CD14-positive monocyte (primary cell): Measurements from ENCODE around the gene STK32B. TPM values are rescaled to one million over a fixed set of nuclear protein-coding genes. Genes with fewer than 3 reads are reported as not detected.

Experiments used
- DNase-seq, 3 donors: peaks; one replicate each; pipeline ENCODE4 v3.0.0-alpha.2; 2011 to 2022
- H2AFZ ChIP-seq: 2 replicates; pipeline ENCODE4 v1.6.0; 2012; ENCODE audit warnings: mild to moderate bottlenecking, low read depth, low read length, inconsistent platforms; ENCODE audit not compliant: insufficient read depth, poor library complexity, severe bottlenecking
- H3K27ac ChIP-seq, 2 donors: 1 replicate in 1 of 2; 2 replicates in 1 of 2; pipeline ENCODE4 v1.5.1; 2012 to 2013; ENCODE audit warnings: low read length in 2 of 2, control low read depth in 1 of 2, inconsistent platforms in 1 of 2, low read depth in 1 of 2, mild to moderate bottlenecking in 1 of 2
- H3K27me3 ChIP-seq, 2 donors: one replicate each; pipeline versions ENCODE4 v1.6.0 to v1.6.1; 2011 to 2013; ENCODE audit warnings: low read length in 2 of 2; ENCODE audit not compliant: control insufficient read depth in 2 of 2, insufficient read depth in 2 of 2
- H3K36me3 ChIP-seq, 2 donors: replicated peaks in 1 of 2; 1 replicate in 1 of 2; 2 replicates in 1 of 2; pipeline versions ENCODE4 v1.5.1 to v1.6.1; 2012 to 2013; ENCODE audit warnings: low read length in 2 of 2, control low read depth in 1 of 2, inconsistent platforms in 1 of 2, mild to moderate bottlenecking in 1 of 2; ENCODE audit not compliant: insufficient read depth in 2 of 2, control insufficient read depth in 1 of 2
- H3K4me1 ChIP-seq, 2 donors: 1 replicate in 1 of 2; 2 replicates in 1 of 2; pipeline versions ENCODE4 v1.5.1 to v1.6.1; 2012 to 2013; ENCODE audit warnings: low read length in 2 of 2, control low read depth in 1 of 2, inconsistent platforms in 1 of 2, mild to moderate bottlenecking in 1 of 2, moderate library complexity in 1 of 2; ENCODE audit not compliant: insufficient read depth in 2 of 2, control insufficient read depth in 1 of 2
- H3K4me2 ChIP-seq: replicated peaks from 2 replicates; pipeline ENCODE3; 2012; ENCODE audit warnings: low read length, moderate library complexity, mild to moderate bottlenecking; ENCODE audit not compliant: poor library complexity, severe bottlenecking; ENCODE audit errors: extremely low read depth
- H3K4me3 ChIP-seq, 3 experiments: fragments of 200-600 bp in 1 of 3; sonication (generic) in 1 of 3; replicated peaks in 1 of 3; 1 replicate in 2 of 3; 2 replicates in 1 of 3; pipeline ENCODE4 v1.5.1; 2011 to 2013; ENCODE audit warnings: low read length in 3 of 3, mild to moderate bottlenecking in 3 of 3, control low read depth in 2 of 3, low read depth in 2 of 3, inconsistent platforms in 1 of 3, moderate library complexity in 1 of 3
- H3K79me2 ChIP-seq: 2 replicates; pipeline ENCODE4 v1.6.0; 2012; ENCODE audit warnings: mild to moderate bottlenecking, control low read depth, inconsistent platforms, low read length, moderate library complexity; ENCODE audit not compliant: insufficient read depth
- H3K9ac ChIP-seq: 2 replicates; pipeline ENCODE4 v1.6.0; 2017; ENCODE audit warnings: low read length, mild to moderate bottlenecking; ENCODE audit not compliant: insufficient read depth, poor library complexity, severe bottlenecking
- H3K9me3 ChIP-seq, 2 donors: replicated peaks in 1 of 2; 1 replicate in 1 of 2; 2 replicates in 1 of 2; pipeline versions ENCODE4 v1.5.1 to v1.6.1; 2012 to 2013; ENCODE audit warnings: low read length in 2 of 2, control low read depth in 1 of 2; ENCODE audit not compliant: control insufficient read depth in 1 of 2, insufficient read depth in 1 of 2
- H4K20me1 ChIP-seq: 2 replicates; pipeline ENCODE4 v1.6.0; 2012; ENCODE audit warnings: mild to moderate bottlenecking, low read length, control low read depth, moderate library complexity; ENCODE audit not compliant: insufficient read depth
- H3K27ac Mint-ChIP-seq, 7 donors: one replicate each; pipeline ENCODE4 v1.8.0; 2020; ENCODE audit warnings: mild to moderate bottlenecking in 7 of 7, mixed read lengths in 7 of 7, moderate library complexity in 6 of 7, inconsistent platforms in 2 of 7
- H3K27me3 Mint-ChIP-seq, 3 donors: one replicate each; pipeline ENCODE4 v1.8.0; 2021 to 2022; ENCODE audit warnings: low read depth in 3 of 3, mild to moderate bottlenecking in 3 of 3, mixed read lengths in 3 of 3, moderate library complexity in 3 of 3, inconsistent platforms in 1 of 3
- H3K36me3 Mint-ChIP-seq, 2 donors: one replicate each; pipeline ENCODE4 v1.8.0; 2020; ENCODE audit warnings: mixed read lengths in 2 of 2, inconsistent platforms in 1 of 2, mild to moderate bottlenecking in 1 of 2
- H3K4me1 Mint-ChIP-seq: one replicate; pipeline ENCODE4 v1.8.0; 2020; ENCODE audit warnings: mild to moderate bottlenecking, mixed read lengths
- H3K4me3 Mint-ChIP-seq, 2 donors: one replicate each; pipeline ENCODE4 v1.8.0; 2020; ENCODE audit warnings: mild to moderate bottlenecking in 2 of 2, mixed read lengths in 2 of 2, moderate library complexity in 1 of 2
- H3K9me3 Mint-ChIP-seq, 7 donors: one replicate each; pipeline ENCODE4 v1.8.0; 2020 to 2022; ENCODE audit warnings: mixed read lengths in 7 of 7, mild to moderate bottlenecking in 6 of 7, moderate library complexity in 6 of 7, inconsistent platforms in 2 of 7
- WGBS: methylation state at CpG from one replicate; pipeline ENCODE4 v1.1.5; 2013; ENCODE audit warnings: missing lambda C conversion rate; ENCODE audit not compliant: insufficient coverage; 5-methylcytosine and 5-hydroxymethylcytosine counted together
- intact Hi-C, 2 donors: fragments of 100-400 bp; cut with micrococcal nuclease; formaldehyde crosslinking; loops; one replicate each; pipeline versions ENCODE4 v1.15.0 to v1.15.1; 2023
- polyA plus RNA-seq, 3 donors: library from polyadenylated mRNA; depleted of rRNA in 1 of 3; unstranded in 2 of 3; stranded (reverse) in 1 of 3; fragments of 300-500 nt in 2 of 3; fragments of >200 nt in 1 of 3; fragmentation: Illumina TruSeq in 2 of 3; gene quantifications; 1 replicate in 2 of 3; 2 replicates in 1 of 3; pipeline ENCODE4 v1.2.3, GENCODE V29; 2012 to 2021
- TF ChIP-seq, protein P1 (sequence below): fragments of 200-600 bp; IDR thresholded peaks from one replicate; pipeline ENCODE4 v1.8.0; 2022; ENCODE audit warnings: antibody characterized with exemption, mild to moderate bottlenecking

The STK32B gene
- polyA plus RNA-seq, 3 donors = 0.61 to 1.7 (median 0.75) TPM

DNA sequence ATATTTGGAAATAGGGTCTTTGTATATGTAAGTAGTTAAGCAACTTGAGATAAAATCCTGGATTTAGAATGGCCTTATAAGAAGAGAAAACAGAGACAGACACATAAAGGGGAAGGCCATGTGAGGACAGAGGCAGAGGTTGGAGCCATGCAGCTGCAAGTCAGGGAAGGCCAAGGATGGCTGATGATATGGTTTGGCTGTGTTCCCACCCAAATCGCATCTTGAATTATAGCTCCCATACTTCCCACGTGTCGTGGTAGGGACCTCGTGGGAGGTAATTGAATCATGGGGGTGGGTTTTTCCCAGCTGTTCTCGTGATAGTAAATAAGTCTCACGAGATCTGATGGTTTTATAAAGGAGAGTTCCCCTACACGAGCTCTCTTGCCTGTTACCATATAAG lies 76.3 kb downstream of the STK32B start:
- H3K4me3 Mint-ChIP-seq = no peak overlapping the region
- Histone ChIP-seq H3K27ac (no peak overlapping the region), H3K4me2 (no peak overlapping the region), H2AFZ (no peak overlapping the region), H3K9me3 (peaks cover 0 to 12% of the 10 kb centered on the region in 2 donors), H3K27me3 (no peaks in the 10 kb centered on the region), H3K4me1 (no peaks in the 10 kb centered on the region), H4K20me1 (no peaks in the 10 kb centered on the region), H3K4me3 (no peak overlapping the region), H3K9ac (no peak overlapping the region), H3K36me3 (no peaks in the 10 kb centered on the region), H3K79me2 (no peaks in the 10 kb centered on the region)
- no CpG with 5 or more reads among the region's 7 CpGs for WGBS
- intact Hi-C loops = no loop called here
- H3K27me3 Mint-ChIP-seq = peaks cover 0 to 2% (median 0%) of the 10 kb centered on the region in 3 donors
- TF ChIP-seq, protein P1, sequence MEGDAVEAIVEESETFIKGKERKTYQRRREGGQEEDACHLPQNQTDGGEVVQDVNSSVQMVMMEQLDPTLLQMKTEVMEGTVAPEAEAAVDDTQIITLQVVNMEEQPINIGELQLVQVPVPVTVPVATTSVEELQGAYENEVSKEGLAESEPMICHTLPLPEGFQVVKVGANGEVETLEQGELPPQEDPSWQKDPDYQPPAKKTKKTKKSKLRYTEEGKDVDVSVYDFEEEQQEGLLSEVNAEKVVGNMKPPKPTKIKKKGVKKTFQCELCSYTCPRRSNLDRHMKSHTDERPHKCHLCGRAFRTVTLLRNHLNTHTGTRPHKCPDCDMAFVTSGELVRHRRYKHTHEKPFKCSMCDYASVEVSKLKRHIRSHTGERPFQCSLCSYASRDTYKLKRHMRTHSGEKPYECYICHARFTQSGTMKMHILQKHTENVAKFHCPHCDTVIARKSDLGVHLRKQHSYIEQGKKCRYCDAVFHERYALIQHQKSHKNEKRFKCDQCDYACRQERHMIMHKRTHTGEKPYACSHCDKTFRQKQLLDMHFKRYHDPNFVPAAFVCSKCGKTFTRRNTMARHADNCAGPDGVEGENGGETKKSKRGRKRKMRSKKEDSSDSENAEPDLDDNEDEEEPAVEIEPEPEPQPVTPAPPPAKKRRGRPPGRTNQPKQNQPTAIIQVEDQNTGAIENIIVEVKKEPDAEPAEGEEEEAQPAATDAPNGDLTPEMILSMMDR = no peak
- no peak for DNase-seq
- peaks cover 4 to 11% (median 7%) of the 10 kb centered on the region in 7 donors for H3K9me3 Mint-ChIP-seq
- H3K27ac Mint-ChIP-seq = no peak overlapping the region
- peaks cover 4% of the 10 kb centered on the region for H3K4me1 Mint-ChIP-seq
- peaks cover 0 to 2% of the 10 kb centered on the region in 2 donors for H3K36me3 Mint-ChIP-seq

DNA sequence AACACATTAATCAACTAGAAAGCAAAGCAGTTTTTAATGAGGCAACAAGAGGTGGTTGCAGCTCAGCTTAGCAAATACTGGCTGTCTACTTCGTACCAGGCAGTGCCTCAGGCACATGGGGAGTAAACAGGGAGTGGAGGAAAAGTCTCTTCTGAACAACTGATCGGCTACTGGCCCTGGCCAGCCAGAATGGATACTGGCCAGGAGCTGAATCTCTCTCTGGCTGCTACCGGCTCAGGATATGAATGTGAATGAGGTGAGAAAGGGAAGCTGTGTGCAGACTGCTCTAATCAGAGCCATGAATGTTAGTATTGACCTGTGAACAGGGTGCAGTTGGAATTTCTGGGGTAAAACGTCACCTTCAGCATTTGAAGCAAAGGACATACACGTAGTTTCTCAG lies 77.3 kb downstream of the STK32B start:
- H3K79me2 ChIP-seq = no peaks in the 10 kb centered on the region
- H3K4me2 ChIP-seq = no peak overlapping the region
- H3K9me3 ChIP-seq = peaks cover 0 to 12% of the 10 kb centered on the region in 2 donors
- H2AFZ ChIP-seq = no peak overlapping the region
- TF ChIP-seq, protein P1 = no peak
- no peak overlapping the region for H3K27ac ChIP-seq
- no peaks in the 10 kb centered on the region for H3K36me3 ChIP-seq
- H3K27me3 Mint-ChIP-seq = peaks cover 0 to 2% (median 0%) of the 10 kb centered on the region in 3 donors
- H4K20me1 ChIP-seq = no peaks in the 10 kb centered on the region
- no peak overlapping the region for H3K4me3 ChIP-seq
- H3K4me1 ChIP-seq = no peaks in the 10 kb centered on the region
- H3K27me3 ChIP-seq = no peaks in the 10 kb centered on the region
- peaks cover 0 to 2% of the 10 kb centered on the region in 2 donors for H3K36me3 Mint-ChIP-seq
- no peak overlapping the region for H3K27ac Mint-ChIP-seq
- peaks cover 4% of the 10 kb centered on the region for H3K4me1 Mint-ChIP-seq
- WGBS = 89% methylated on average over 5 of the region's 5 CpGs
- intact Hi-C loops = no loop called here
- H3K9ac ChIP-seq = no peak overlapping the region
- H3K4me3 Mint-ChIP-seq = no peak overlapping the region
- H3K9me3 Mint-ChIP-seq = peaks cover 4 to 11% (median 7%) of the 10 kb centered on the region in 7 donors
- DNase-seq = no peak
